HG03342 (cell line): ENCODE results near the gene SPTBN1.

Source experiments
- ATAC-seq: cut with Tn5 transposase; IDR thresholded peaks from one replicate; pipeline ENCODE4 v1.9.1; 2021; ENCODE audit warnings: mild to moderate bottlenecking, moderate library complexity; ENCODE audit not compliant: unreplicated experiment

Gene SPTBN1

GRCh38 chr2:54586494-54586893, 130.4 kb downstream of the SPTBN1 start:
- ATAC-seq: no peak

- ATAC-seq: no peak
Measured at GRCh38 chr2:54587171-54588016, 131.3 kb downstream of the SPTBN1 start.

GRCh38 chr2:54588244-54588899, 132.2 kb downstream of the SPTBN1 start:
- peak; percentile 40 for ATAC-seq

DNA sequence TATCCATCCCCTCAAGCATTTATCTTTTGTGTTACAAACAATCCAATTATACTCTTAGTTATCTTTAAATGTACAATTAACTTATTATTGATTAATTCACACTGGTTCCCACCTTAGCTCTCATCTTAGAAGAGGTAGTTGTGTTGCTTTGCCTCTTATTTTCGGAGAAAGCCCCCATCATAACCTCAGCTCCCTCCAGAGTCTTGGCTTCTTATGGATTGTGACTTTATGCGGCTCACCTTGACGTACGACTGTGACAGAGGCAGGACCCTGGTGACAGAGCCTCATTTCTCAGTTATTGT, 132.9 kb downstream of the SPTBN1 start:
- ATAC-seq: no peak

- peak; percentile 58 for ATAC-seq
Measured at GRCh38 chr2:54589340-54590215, 133.5 kb downstream of the SPTBN1 start.

DNA sequence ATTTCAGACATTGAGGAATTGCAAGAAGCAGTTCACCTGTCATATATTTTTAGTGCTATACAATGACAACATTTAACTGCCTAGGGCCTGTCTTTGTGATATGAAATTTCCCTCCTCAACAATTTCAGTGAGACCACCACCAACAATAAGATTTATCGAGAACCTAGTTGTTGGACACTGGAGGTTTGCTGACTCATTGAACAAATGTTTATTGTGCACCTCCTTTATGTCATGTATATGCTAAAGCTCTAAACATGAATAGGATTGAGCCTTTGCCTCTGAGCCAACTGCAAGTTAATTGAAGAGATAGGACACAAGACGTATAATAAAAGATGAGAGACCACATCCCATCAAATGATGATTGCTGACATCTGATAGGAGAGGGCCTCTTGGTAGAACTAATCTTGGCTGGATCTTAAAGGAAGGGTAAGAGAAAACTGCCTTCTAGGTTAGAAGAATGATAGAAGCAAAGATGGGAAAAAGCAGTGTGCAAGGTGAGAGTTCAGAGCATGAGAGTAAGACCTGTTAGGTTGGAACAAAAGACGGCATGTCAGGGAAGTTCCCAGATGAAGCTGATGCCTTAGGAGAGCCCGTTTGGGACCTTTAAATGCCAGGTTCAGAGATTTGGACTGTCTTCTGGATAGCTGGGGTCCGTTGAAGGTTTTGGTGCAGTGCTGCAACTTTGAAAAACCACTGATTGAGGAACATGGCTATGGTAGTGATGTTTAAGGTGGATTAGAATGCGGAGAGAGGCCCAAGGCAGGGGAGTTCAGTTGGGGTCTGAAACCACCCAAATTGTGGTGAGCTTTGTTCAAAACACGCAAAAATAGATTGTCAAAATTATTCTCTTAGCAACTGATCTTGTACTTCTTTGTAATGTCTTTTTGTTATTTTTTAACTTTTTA, 134.3 kb downstream of the SPTBN1 start:
- ATAC-seq: no peak

GRCh38 chr2:54591551-54591950, 135.4 kb downstream of the SPTBN1 start:
- ATAC-seq: no peak

GRCh38 chr2:54593249-54593648, 137.1 kb downstream of the SPTBN1 start:
- ATAC-seq: no peak

DNA sequence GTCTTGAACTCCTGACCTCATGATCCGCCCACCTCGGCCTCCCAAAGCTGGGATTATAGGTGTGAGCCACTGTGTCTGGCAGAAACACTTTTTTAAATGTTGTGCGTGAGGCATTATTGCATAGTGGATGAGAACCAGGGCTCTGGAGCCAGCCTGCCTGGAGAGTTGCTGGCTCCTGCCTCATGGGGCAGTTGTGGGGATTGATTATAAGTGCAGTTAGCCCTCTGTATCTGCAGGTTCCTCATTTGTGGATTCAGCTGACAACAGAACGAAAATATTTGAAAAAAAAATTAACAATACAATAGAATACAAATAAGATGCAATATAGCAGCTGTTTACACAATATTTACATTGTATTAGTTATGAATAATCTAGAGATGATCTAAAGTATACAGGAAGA, 137.9 kb downstream of the SPTBN1 start:
- ATAC-seq: no peak

- no peak for ATAC-seq
Measured at GRCh38 chr2:54595161-54595803, 139.2 kb downstream of the SPTBN1 start.

DNA sequence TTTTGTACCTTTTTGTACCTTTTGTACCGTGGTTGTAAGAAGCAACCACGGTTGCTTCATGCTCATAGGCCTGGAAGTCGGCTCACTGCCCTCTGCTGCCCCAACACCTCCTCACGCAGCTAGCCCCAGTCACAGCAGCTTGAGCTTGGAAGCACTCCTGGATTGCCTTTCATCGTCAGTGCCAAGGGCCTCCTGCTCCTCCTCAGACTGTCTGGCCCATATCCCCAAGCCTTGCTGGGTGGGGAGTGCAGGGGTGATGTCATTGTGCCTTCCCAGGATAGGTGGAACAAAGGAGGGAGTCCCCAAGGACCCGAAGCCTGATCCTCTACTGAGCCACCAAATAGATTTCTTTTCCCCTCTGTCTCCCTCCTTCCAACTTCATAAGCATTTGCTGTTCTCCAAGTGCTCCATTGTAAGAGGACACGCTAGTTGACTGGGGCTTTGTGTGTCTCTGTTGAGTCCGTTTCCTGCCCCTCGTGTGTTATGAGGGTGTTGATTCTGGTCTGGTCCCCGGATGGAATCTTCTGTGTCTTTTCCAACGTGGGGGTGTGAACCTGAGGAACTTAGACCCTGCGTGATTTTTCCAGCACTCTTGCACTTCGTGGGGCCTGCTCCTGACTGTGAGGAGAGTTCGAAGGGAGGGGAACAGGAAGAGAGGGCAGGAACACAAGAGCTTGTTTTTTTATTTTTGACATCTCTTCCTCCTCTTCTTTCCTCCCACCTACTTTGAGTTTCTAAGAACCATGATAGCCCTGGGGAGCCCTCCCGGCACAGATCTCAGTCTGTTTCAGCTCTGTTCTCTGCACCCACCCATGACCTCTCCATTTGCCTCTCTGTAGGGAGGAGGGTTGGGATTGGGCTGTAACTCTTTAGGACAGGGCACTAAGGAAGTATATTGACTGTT, 140.1 kb downstream of the SPTBN1 start:
- ATAC-seq: no peak

- no peak for ATAC-seq
Measured at GRCh38 chr2:54597153-54597848, 141.2 kb downstream of the SPTBN1 start.

DNA sequence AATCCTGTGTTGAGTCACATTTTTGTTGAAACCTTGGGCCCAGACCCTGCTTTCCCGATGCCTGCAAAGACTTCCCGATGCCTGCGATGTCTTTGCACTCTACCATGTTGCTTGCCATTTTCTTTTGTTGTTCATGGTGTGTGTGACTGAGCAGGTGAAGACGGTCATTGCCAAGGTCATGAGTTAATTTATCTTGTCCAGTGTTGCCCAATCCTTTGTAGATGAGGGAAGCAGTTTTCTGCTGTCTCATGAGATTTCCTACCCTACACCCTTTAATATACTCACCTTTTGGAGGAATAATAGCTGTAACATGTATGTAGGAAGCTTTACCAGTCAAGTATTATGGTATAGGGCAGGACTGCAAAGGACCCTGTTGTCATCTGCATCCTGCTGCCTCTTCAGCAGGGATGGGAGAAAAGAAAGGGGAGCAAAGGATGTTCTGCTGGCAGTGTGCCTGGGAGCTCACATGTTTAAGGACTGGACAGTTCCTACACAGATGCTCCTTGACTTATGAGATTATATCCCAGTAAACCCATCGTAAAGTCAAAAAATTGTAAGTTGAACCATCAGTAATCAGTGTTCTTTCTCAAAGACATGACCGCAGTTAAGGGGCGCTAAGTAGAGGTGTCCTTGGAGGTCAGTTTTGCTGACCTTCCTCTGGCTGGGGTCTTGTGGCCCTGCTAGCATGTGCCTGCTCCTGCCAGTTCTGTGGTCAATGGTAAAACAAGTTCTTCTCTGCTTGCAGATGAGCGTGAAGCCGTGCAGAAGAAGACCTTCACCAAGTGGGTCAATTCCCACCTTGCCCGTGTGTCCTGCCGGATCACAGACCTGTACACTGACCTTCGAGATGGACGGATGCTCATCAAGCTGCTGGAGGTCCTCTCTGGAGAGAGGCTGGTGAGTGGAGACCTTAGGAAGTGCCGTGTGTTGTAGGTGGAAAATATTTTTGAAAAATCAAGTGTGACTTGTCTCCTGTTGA, 142.5 kb downstream of the SPTBN1 start:
- no peak for ATAC-seq

- ATAC-seq: no peak
Measured at GRCh38 chr2:54599326-54599710, 143.2 kb downstream of the SPTBN1 start.

DNA sequence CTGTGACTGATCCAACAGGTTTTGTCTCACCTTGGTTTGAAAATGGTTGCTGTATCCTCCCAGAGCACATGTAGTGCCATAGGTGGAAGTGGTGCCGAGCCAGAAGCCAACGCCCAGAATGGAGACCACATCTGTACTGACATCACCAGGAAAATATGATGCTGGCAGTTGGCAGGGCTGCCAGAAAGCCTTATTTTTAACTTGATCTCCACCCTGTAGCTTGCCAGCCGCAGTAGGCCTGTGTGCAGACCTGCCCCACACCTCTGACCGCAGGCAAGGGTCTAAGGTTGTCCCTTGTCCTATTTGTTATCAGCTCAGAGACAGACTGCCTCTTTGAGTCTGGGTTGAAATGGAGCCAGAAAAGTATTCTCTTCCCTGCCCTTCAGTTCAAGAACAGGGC, 143.8 kb downstream of the SPTBN1 start:
- ATAC-seq: no peak

DNA sequence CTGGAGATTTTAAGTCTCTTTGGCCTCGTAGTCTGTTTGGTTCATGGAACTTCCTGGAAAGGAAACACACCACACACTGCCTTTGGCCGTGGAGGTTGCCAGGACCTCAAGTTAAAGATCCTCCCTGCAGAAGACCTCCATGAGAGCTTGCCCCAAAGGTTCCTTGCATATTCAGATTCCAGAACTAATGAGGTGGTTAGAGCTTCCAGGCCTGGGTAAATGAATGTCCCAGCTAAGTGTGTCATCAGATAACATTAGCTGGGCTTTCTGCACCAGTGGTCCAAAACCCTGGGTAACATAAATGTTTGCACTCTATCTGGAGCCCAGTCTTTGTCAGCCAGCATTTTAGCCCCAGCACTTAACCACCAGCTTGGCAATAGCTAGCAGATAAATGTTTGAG, 145.2 kb downstream of the SPTBN1 start:
- peak; percentile 40 for ATAC-seq

DNA sequence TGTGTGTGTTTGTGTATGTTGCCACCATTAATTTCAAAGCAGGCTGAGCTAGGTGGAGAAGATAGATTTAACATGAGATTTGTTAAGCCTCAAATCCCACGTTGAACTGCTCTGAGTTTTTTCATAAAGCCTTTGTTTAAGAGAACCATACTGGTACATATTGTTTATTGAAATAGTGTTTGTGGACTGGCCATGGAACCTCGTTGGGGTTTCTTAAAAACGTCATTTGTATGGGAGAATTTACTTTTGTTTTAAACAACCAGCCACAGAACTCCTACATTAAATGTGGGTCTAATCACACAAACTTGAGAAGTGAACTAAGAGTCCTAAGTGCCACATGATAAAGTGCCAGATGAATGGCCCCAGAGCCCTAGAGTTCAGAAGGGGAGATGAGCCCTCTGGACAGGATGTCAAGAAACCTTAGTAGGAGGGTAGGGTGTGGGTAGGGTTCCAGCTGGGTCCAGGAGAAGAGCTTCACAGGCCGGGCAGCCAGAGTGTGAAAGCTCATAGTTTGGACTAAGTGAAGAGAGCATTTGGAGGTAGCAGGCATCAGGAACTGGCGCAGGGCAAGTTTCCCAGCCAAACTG, 146.7 kb downstream of the SPTBN1 start:
- ATAC-seq: no peak
